Measurements from ENCODE around the gene WDFY4. TPM values are rescaled to one million over a fixed set of nuclear protein-coding genes. Genes with fewer than 3 reads are reported as not detected.
A peak's percentile ranks its signal among the peaks of the same experiment; 100 is the strongest.

The WDFY4 gene
- total and polyA plus RNA-seq, 2 experiments from 2014 or later = not detected

DNA sequence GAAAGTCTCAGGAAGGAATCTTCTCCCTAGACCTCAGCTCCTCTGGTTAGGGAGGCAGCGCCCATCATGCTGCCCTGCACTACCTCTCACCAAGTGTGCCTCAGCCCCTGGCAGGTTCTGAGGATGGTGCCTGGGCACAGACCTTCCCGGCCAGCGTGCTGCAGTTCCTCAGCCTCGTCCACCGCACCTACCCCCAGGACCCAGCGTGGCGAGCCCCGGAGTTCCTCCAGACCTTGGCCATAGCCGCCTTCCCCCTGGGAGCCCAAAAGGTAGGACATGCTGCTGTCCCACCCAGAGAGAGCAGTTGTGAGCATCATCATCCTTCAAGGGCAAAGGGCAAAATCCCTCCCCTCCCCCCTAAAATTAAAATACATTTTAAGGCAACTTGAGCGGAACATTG is 132.5 kb downstream of the WDFY4 start:
- Histone ChIP-seq H3K4me3 (no peak overlapping the region), H3K27me3 (replicated peaks; ENCODE audit: insufficient read depth) (peaks cover 16% of the 10 kb centered on the region; the same call in 1 of the 2 replicates), H3K9me2 (ENCODE audit: insufficient read depth) (no peaks in the 10 kb centered on the region), H3K9me3 (ENCODE audit: low read depth) (no peaks in the 10 kb centered on the region), H3K27ac (no peak overlapping the region), H4K20me1 (ENCODE audit: insufficient read depth) (no peaks in the 10 kb centered on the region), H3K79me2 (ENCODE audit: insufficient read depth) (no peaks in the 10 kb centered on the region), H3K4me1 (ENCODE audit: insufficient read depth) (no peaks in the 10 kb centered on the region; the same call in 1 of the 2 replicates), H3K4me2 (ENCODE audit: unreplicated experiment) (no peak overlapping the region), H3K36me3 (ENCODE audit: low read depth) (no peaks in the 10 kb centered on the region), H3K9ac (no peak overlapping the region), H3F3A (ENCODE audit: insufficient read depth) (no peaks in the 10 kb centered on the region), H2AFZ (no peak overlapping the region)
- WGBS, 2 experiments (ENCODE audit: low coverage in 1 of 2, low lambda C conversion rate in 2 of 2, missing lambda C conversion rate in 2 of 2) = 87 to 93% methylated on average over 10 of the region's 10 CpGs
- no peak for TF ChIP-seq EZH2phosphoT487 (IDR thresholded peaks at IDR 0.05; ENCODE audit: insufficient read depth, low read depth)
- TF ChIP-seq EZH2 (IDR thresholded peaks at IDR 0.05; ENCODE audit: insufficient read depth, poor library complexity, severe bottlenecking) = no peak
- in situ Hi-C loops (cut with MboI) = no loop called here
- no peak for DNase-seq

DNA sequence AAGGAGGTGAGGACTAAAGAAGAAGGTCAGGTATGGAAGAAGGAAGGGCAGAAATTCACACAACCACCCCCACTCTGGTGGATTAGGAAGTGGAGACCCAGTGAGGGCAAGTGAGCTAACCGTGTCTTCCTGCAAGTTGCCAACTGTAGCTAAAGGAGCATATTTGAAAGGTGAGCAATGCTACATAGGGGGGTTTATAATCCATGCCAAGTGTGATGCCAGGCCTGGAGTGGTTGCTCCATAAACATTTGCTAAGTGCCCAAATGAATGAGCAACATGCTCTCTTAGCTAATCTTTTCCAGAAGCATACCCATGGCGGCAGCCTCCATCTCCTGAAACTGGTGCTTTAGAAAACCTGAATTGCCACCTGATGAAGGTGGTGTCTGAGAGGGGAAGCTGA is 133.4 kb downstream of the WDFY4 start:
- peaks cover 19% of the 10 kb centered on the region; the same call in 1 of the 2 replicates for H3K27me3 ChIP-seq (replicated peaks; ENCODE audit: insufficient read depth)
- DNase-seq = no peak
- H3K4me2 ChIP-seq (ENCODE audit: unreplicated experiment) = no peak overlapping the region
- no peaks in the 10 kb centered on the region for H3K36me3 ChIP-seq (ENCODE audit: low read depth)
- TF ChIP-seq EZH2phosphoT487 (IDR thresholded peaks at IDR 0.05; ENCODE audit: insufficient read depth, low read depth) = no peak
- H4K20me1 ChIP-seq (ENCODE audit: insufficient read depth) = no peaks in the 10 kb centered on the region
- H3K9me3 ChIP-seq (ENCODE audit: low read depth) = no peaks in the 10 kb centered on the region
- no peaks in the 10 kb centered on the region for H3F3A ChIP-seq (ENCODE audit: insufficient read depth)
- H3K4me3 ChIP-seq = no peak overlapping the region
- no peak overlapping the region for H3K9ac ChIP-seq
- H2AFZ ChIP-seq = no peak overlapping the region
- H3K4me1 ChIP-seq (ENCODE audit: insufficient read depth) = no peaks in the 10 kb centered on the region
- no peaks in the 10 kb centered on the region for H3K9me2 ChIP-seq (ENCODE audit: insufficient read depth)
- H3K27ac ChIP-seq = no peak overlapping the region
- in situ Hi-C loops (cut with MboI) = no loop called here
- 89% methylated on average over 2 of the region's 2 CpGs for WGBS, 2 experiments (ENCODE audit: low coverage in 1 of 2, low lambda C conversion rate in 2 of 2, missing lambda C conversion rate in 2 of 2)
- H3K79me2 ChIP-seq (ENCODE audit: insufficient read depth) = no peaks in the 10 kb centered on the region

DNA sequence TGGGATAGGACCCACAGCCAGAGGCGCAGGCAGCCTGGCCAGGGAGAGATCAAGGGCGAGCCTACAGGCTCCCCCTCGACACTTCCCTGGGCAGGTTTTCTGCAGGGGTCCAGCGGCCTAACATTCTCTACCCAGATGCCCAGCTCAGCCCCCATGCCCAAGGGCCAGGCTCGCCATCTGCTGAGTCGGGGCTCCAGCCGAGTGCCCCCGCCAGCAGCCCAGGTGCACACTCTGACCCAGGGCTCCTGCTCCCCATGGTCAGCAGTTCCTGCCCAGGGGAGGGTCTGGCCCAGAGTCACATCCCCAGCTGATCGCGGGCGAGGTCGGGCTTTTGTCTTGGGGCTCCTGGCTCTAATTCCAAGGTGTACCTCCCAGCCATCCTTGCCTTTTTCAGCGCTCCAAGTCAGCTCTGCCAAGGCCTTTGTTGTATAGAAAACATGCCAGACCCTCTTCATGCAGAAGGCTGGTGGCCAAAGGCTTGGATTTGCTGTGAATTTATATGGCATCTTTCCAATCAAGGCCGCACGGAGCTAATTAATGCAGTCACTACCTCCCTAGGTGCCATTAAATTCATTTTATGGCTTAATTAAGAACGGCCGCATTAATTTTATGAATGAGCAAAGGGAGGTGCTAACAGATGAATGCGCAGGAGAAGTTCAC is 134.3 kb downstream of the WDFY4 start:
- Histone ChIP-seq H3K36me3 (ENCODE audit: low read depth) (no peaks in the 10 kb centered on the region), H3K9ac (no peak overlapping the region), H3K4me1 (ENCODE audit: insufficient read depth) (no peaks in the 10 kb centered on the region), H3K4me3 (no peak overlapping the region), H3K27me3 (replicated peaks; ENCODE audit: insufficient read depth) (peaks cover 26% of the 10 kb centered on the region; the same call in 1 of the 2 replicates), H3K79me2 (ENCODE audit: insufficient read depth) (no peaks in the 10 kb centered on the region), H3K4me2 (ENCODE audit: unreplicated experiment) (no peak overlapping the region), H2AFZ (no peak overlapping the region), H3F3A (ENCODE audit: insufficient read depth) (no peaks in the 10 kb centered on the region), H4K20me1 (ENCODE audit: insufficient read depth) (no peaks in the 10 kb centered on the region), H3K9me3 (ENCODE audit: low read depth) (no peaks in the 10 kb centered on the region), H3K9me2 (ENCODE audit: insufficient read depth) (no peaks in the 10 kb centered on the region), H3K27ac (no peak overlapping the region)
- no peak for DNase-seq
- no peak for TF ChIP-seq EZH2phosphoT487 (IDR thresholded peaks at IDR 0.05; ENCODE audit: insufficient read depth, low read depth)
- no peak for TF ChIP-seq EZH2 (IDR thresholded peaks at IDR 0.05; ENCODE audit: insufficient read depth, poor library complexity, severe bottlenecking)
- 67 to 70% methylated on average over 18 of the region's 18 CpGs for WGBS, 2 experiments (ENCODE audit: low coverage in 1 of 2, low lambda C conversion rate in 2 of 2, missing lambda C conversion rate in 2 of 2)
- in situ Hi-C loops (cut with MboI) = no loop called here

DNA sequence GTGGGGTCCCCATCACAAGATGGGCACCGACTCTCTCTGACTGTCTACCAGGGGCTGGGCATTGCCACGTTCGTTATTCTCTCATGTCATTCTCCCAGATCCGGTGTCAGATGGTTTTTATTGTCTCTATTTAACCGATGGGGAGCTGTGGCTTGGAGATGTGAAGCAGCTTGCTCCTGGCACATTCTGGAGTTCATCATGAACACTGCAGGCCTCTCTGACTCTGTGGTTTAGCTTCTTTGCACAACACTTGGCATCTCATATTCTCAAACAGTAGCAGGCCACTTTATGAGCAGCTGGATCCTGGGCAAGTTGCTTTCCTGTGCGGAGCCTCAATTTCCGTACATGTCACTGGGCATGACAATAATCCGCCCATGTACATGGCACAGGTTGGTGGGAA is 135.1 kb downstream of the WDFY4 start:
- peaks cover 29% of the 10 kb centered on the region; the same call in 1 of the 2 replicates for H3K27me3 ChIP-seq (replicated peaks; ENCODE audit: insufficient read depth)
- in situ Hi-C loops (cut with MboI) = no loop called here
- H3K9ac ChIP-seq = no peak overlapping the region
- no peaks in the 10 kb centered on the region for H3K4me1 ChIP-seq (ENCODE audit: insufficient read depth)
- no peaks in the 10 kb centered on the region for H3K36me3 ChIP-seq (ENCODE audit: low read depth)
- no peak overlapping the region for H3K4me2 ChIP-seq (ENCODE audit: unreplicated experiment)
- no peak for TF ChIP-seq EZH2 (IDR thresholded peaks at IDR 0.05; ENCODE audit: insufficient read depth, poor library complexity, severe bottlenecking)
- TF ChIP-seq EZH2phosphoT487 (IDR thresholded peaks at IDR 0.05; ENCODE audit: insufficient read depth, low read depth) = no peak
- H4K20me1 ChIP-seq (ENCODE audit: insufficient read depth) = no peaks in the 10 kb centered on the region
- no peaks in the 10 kb centered on the region for H3F3A ChIP-seq (ENCODE audit: insufficient read depth)
- peak; percentile 38 for DNase-seq
- no peak overlapping the region for H2AFZ ChIP-seq
- H3K9me2 ChIP-seq (ENCODE audit: insufficient read depth) = no peaks in the 10 kb centered on the region
- no peak overlapping the region for H3K27ac ChIP-seq
- WGBS, 2 experiments (ENCODE audit: low coverage in 1 of 2, low lambda C conversion rate in 2 of 2, missing lambda C conversion rate in 2 of 2) = 19 to 20% methylated on average over 8 of the region's 8 CpGs
- no peaks in the 10 kb centered on the region for H3K79me2 ChIP-seq (ENCODE audit: insufficient read depth)
- no peak overlapping the region for H3K4me3 ChIP-seq
- H3K9me3 ChIP-seq (ENCODE audit: low read depth) = no peaks in the 10 kb centered on the region
